ENCODE data around the gene DERL2.

DERL2 gene

GRCh38 chr17:5485270-5486205, at the start of gene DERL2:
Gene DERL2 (minus strand): TSS chr17:5486178. CDS start chr17:5486161, 17 bp downstream.
- no peak for DNase-seq (ENCODE audit: low read depth in 2 of 2)

- no peak for DNase-seq (ENCODE audit: low read depth in 2 of 2)
Measured at GRCh38 chr17:5535436-5535835, 49.5 kb upstream of the DERL2 start.

- DNase-seq (ENCODE audit: low read depth in 2 of 2), result no peak
Measured at GRCh38 chr17:5533486-5534315, 47.7 kb upstream of the DERL2 start.

- DNase-seq (ENCODE audit: low read depth in 2 of 2), result no peak
Measured at GRCh38 chr17:5532581-5532980, 46.6 kb upstream of the DERL2 start.

GRCh38 chr17:5531085-5531418, 45.1 kb upstream of the DERL2 start:
- DNase-seq (ENCODE audit: low read depth in 2 of 2), result no peak

- DNase-seq (ENCODE audit: low read depth in 2 of 2), result no peak
Measured at GRCh38 chr17:5530265-5531084, 44.5 kb upstream of the DERL2 start.

- no peak for DNase-seq (ENCODE audit: low read depth in 2 of 2)
Measured at GRCh38 chr17:5527601-5528250, 41.7 kb upstream of the DERL2 start.

- DNase-seq (ENCODE audit: low read depth in 2 of 2), result no peak
Measured at GRCh38 chr17:5526821-5527598, 41.0 kb upstream of the DERL2 start.

- DNase-seq (ENCODE audit: low read depth in 2 of 2), result no peak
Measured at GRCh38 chr17:5523249-5523648, 37.3 kb upstream of the DERL2 start.

GRCh38 chr17:5522476-5522875, 36.5 kb upstream of the DERL2 start:
- no peak for DNase-seq (ENCODE audit: low read depth in 2 of 2)

- no peak for DNase-seq (ENCODE audit: low read depth in 2 of 2)
Measured at GRCh38 chr17:5516060-5516792, 30.2 kb upstream of the DERL2 start.

- DNase-seq (ENCODE audit: low read depth in 2 of 2), result no peak
Measured at GRCh38 chr17:5514976-5515375, 29.0 kb upstream of the DERL2 start.

GRCh38 chr17:5513628-5514027, 27.6 kb upstream of the DERL2 start:
- no peak for DNase-seq (ENCODE audit: low read depth in 2 of 2)

GRCh38 chr17:5511401-5512225, 25.6 kb upstream of the DERL2 start:
- DNase-seq (ENCODE audit: low read depth in 2 of 2), result no peak

GRCh38 chr17:5510771-5511170, 24.8 kb upstream of the DERL2 start:
- no peak for DNase-seq (ENCODE audit: low read depth in 2 of 2)

- no peak for DNase-seq (ENCODE audit: low read depth in 2 of 2)
Measured at GRCh38 chr17:5509482-5509881, 23.5 kb upstream of the DERL2 start.

- no peak for DNase-seq (ENCODE audit: low read depth in 2 of 2)
Measured at GRCh38 chr17:5508810-5509209, 22.8 kb upstream of the DERL2 start.

- DNase-seq (ENCODE audit: low read depth in 2 of 2), result no peak
Measured at GRCh38 chr17:5506307-5506706, 20.3 kb upstream of the DERL2 start.

GRCh38 chr17:5502552-5502951, 16.6 kb upstream of the DERL2 start:
- no peak for DNase-seq (ENCODE audit: low read depth in 2 of 2)
